GM19099 (cell line): ENCODE data around the gene ATL2.

Experiments used
- POLR2A ChIP-seq: IDR thresholded peaks from 3 replicates; pipeline ENCODE4 v1.6.1; 2011; ENCODE audit warnings: low read depth; ENCODE audit not compliant: insufficient read length; ENCODE audit errors: extremely low read depth

Gene ATL2

GRCh38 chr2:38301969-38302702 lies 74.9 kb downstream of the ATL2 start:
- TF ChIP-seq POLR2A = no peak

- no peak for TF ChIP-seq POLR2A
Measured at GRCh38 chr2:38301340-38301968, 75.6 kb downstream of the ATL2 start.

- no peak for TF ChIP-seq POLR2A
Measured at GRCh38 chr2:38298539-38298938, 78.5 kb downstream of the ATL2 start.

- TF ChIP-seq POLR2A = no peak
Measured at GRCh38 chr2:38296197-38296780, 80.8 kb downstream of the ATL2 start.

GRCh38 chr2:38294597-38294996 lies 82.5 kb downstream of the ATL2 start:
- no peak for TF ChIP-seq POLR2A

- no peak for TF ChIP-seq POLR2A
Measured at GRCh38 chr2:38293152-38293865, 83.8 kb downstream of the ATL2 start.

GRCh38 chr2:38290332-38290731 lies 86.7 kb downstream of the ATL2 start:
- no peak for TF ChIP-seq POLR2A

GRCh38 chr2:38284971-38285370 lies 92.1 kb downstream of the ATL2 start:
- no peak for TF ChIP-seq POLR2A

GRCh38 chr2:38281095-38281742 lies 95.9 kb downstream of the ATL2 start:
- no peak for TF ChIP-seq POLR2A

GRCh38 chr2:38279201-38279600 lies 97.9 kb downstream of the ATL2 start:
- TF ChIP-seq POLR2A = no peak

- no peak for TF ChIP-seq POLR2A
Measured at GRCh38 chr2:38277245-38278116, 99.6 kb downstream of the ATL2 start.

GRCh38 chr2:38274286-38275276 lies 102.5 kb downstream of the ATL2 start:
- no peak for TF ChIP-seq POLR2A

- TF ChIP-seq POLR2A = no peak
Measured at GRCh38 chr2:38271697-38272096, 105.4 kb downstream of the ATL2 start.

GRCh38 chr2:38269421-38269820 lies 107.7 kb downstream of the ATL2 start:
- TF ChIP-seq POLR2A = no peak
